ENCODE results near the gene CDK14.

The CDK14 gene

GRCh38 chr7:90584378-90584777 lies 11.7 kb upstream of the CDK14 start:
- no peak overlapping the region for H3K4me3 ChIP-seq (replicated peaks; ENCODE audit: insufficient read depth, low read length)
- no peak overlapping the region for H3K27ac ChIP-seq (replicated peaks)
- no peak for DNase-seq (ENCODE audit: low read depth in 1 of 2, low spot score in 1 of 2)
- no peaks in the 10 kb centered on the region for H3K27me3 ChIP-seq (ENCODE audit: insufficient read depth, poor library complexity, severe bottlenecking)
- no peak for TF ChIP-seq GABPA (IDR thresholded peaks at IDR 0.05; ENCODE audit: low read depth)
- no peak for TF ChIP-seq REST (IDR thresholded peaks at IDR 0.05; ENCODE audit: insufficient replicate concordance, low read depth)
- TF ChIP-seq POLR2AphosphoS5 (IDR thresholded peaks at IDR 0.05; ENCODE audit: low read depth) = no peak
- TF ChIP-seq SPI1 (IDR thresholded peaks at IDR 0.05; ENCODE audit: borderline replicate concordance, low read depth) = no peak
- TF ChIP-seq CTCF (IDR thresholded peaks at IDR 0.05; ENCODE audit: insufficient read depth, low read length) = no peak

- Histone ChIP-seq H3K27ac (replicated peaks) (no peak overlapping the region), H3K27me3 (ENCODE audit: insufficient read depth, poor library complexity, severe bottlenecking) (no peaks in the 10 kb centered on the region), H3K4me3 (replicated peaks; ENCODE audit: insufficient read depth, low read length) (no peak overlapping the region)
- DNase-seq (ENCODE audit: low read depth in 1 of 2, low spot score in 1 of 2) = no peak
- TF ChIP-seq GABPA (IDR thresholded peaks at IDR 0.05; ENCODE audit: low read depth) = no peak
- no peak for TF ChIP-seq CTCF (IDR thresholded peaks at IDR 0.05; ENCODE audit: insufficient read depth, low read length)
- TF ChIP-seq POLR2AphosphoS5 (IDR thresholded peaks at IDR 0.05; ENCODE audit: low read depth) = no peak
- no peak for TF ChIP-seq REST (IDR thresholded peaks at IDR 0.05; ENCODE audit: insufficient replicate concordance, low read depth)
- TF ChIP-seq SPI1 (IDR thresholded peaks at IDR 0.05; ENCODE audit: borderline replicate concordance, low read depth) = no peak
Observed at GRCh38 chr7:90586091-90586490, 10.0 kb upstream of the CDK14 start.

GRCh38 chr7:90587766-90588165 lies 8.4 kb upstream of the CDK14 start:
- Histone ChIP-seq H3K27ac (replicated peaks) (no peak overlapping the region), H3K27me3 (ENCODE audit: insufficient read depth, poor library complexity, severe bottlenecking) (no peaks in the 10 kb centered on the region), H3K4me3 (replicated peaks; ENCODE audit: insufficient read depth, low read length) (no peak overlapping the region)
- TF ChIP-seq SPI1 (IDR thresholded peaks at IDR 0.05; ENCODE audit: borderline replicate concordance, low read depth) (no peak), REST (IDR thresholded peaks at IDR 0.05; ENCODE audit: insufficient replicate concordance, low read depth) (no peak), POLR2AphosphoS5 (IDR thresholded peaks at IDR 0.05; ENCODE audit: low read depth) (no peak), GABPA (IDR thresholded peaks at IDR 0.05; ENCODE audit: low read depth) (no peak), CTCF (IDR thresholded peaks at IDR 0.05; ENCODE audit: insufficient read depth, low read length) (no peak)
- no peak for DNase-seq (ENCODE audit: low read depth in 1 of 2, low spot score in 1 of 2)
